ENCODE results near the gene SLC44A5.

DNA sequence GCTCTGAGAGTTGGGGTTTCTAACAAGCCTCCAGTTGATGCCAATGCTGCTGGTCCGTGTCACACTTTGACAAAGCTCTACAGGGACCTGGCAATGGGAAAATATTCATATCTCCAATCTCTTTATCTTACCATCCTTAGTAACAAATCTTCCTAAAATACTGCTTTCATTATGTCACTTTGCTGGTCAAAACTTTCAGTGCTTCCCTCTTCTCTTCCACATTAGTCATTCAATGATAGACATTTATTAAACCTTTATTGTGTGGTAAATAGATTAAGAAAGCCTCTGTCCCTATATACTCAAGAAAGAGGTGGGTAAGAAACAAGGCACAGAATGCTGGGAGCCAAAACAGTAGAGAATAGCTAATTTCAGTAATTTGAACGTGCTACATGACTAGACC lies 79.3 kb downstream of the SLC44A5 start:
- TF ChIP-seq, protein P1, sequence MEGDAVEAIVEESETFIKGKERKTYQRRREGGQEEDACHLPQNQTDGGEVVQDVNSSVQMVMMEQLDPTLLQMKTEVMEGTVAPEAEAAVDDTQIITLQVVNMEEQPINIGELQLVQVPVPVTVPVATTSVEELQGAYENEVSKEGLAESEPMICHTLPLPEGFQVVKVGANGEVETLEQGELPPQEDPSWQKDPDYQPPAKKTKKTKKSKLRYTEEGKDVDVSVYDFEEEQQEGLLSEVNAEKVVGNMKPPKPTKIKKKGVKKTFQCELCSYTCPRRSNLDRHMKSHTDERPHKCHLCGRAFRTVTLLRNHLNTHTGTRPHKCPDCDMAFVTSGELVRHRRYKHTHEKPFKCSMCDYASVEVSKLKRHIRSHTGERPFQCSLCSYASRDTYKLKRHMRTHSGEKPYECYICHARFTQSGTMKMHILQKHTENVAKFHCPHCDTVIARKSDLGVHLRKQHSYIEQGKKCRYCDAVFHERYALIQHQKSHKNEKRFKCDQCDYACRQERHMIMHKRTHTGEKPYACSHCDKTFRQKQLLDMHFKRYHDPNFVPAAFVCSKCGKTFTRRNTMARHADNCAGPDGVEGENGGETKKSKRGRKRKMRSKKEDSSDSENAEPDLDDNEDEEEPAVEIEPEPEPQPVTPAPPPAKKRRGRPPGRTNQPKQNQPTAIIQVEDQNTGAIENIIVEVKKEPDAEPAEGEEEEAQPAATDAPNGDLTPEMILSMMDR (IDR thresholded peaks at IDR 0.05; ENCODE audit: low read depth, low read length): no peak
- no peak for TF ChIP-seq EZH2phosphoT487 (IDR thresholded peaks at IDR 0.05; ENCODE audit: low read depth)
